Fibroblast of peridontal ligament (primary cell): Measurements from ENCODE around the gene NLRC5.

Experiments used
- DNase-seq: peaks from one replicate; pipeline ENCODE4 v3.0.0-alpha.2; 2010; ENCODE audit errors: extremely low read depth

Gene NLRC5

GRCh38 chr16:56988948-56989945 lies at the start of gene NLRC5:
TSS of gene NLRC5 (plus strand) at chr16:56989557. CDS start at chr16:57020713, 31,156 bp downstream.
- peak; percentile 80 for DNase-seq

GRCh38 chr16:56939801-56940200 lies 49.6 kb upstream of the NLRC5 start:
- DNase-seq: no peak

- no peak for DNase-seq
Measured at GRCh38 chr16:56941092-56941491, 48.3 kb upstream of the NLRC5 start.

- DNase-seq: no peak
Measured at GRCh38 chr16:56941856-56942331, 47.5 kb upstream of the NLRC5 start.

GRCh38 chr16:56943761-56944375 lies 45.5 kb upstream of the NLRC5 start:
- DNase-seq: no peak

GRCh38 chr16:56944954-56945839 lies 44.2 kb upstream of the NLRC5 start:
- peak; percentile 51 for DNase-seq

- no peak for DNase-seq
Measured at GRCh38 chr16:56945847-56946527, 43.4 kb upstream of the NLRC5 start.

GRCh38 chr16:56946767-56947603 lies 42.4 kb upstream of the NLRC5 start:
- DNase-seq: no peak

- no peak for DNase-seq
Measured at GRCh38 chr16:56947604-56947995, 41.8 kb upstream of the NLRC5 start.

- no peak for DNase-seq
Measured at GRCh38 chr16:56948234-56948633, 41.1 kb upstream of the NLRC5 start.

GRCh38 chr16:56950051-56950450 lies 39.3 kb upstream of the NLRC5 start:
- DNase-seq: no peak

GRCh38 chr16:56950455-56950854 lies 38.9 kb upstream of the NLRC5 start:
- no peak for DNase-seq

GRCh38 chr16:56950881-56951771 lies 38.2 kb upstream of the NLRC5 start:
- peak; percentile 42 for DNase-seq

GRCh38 chr16:56953006-56953405 lies 36.4 kb upstream of the NLRC5 start:
- no peak for DNase-seq

GRCh38 chr16:56956076-56956475 lies 33.3 kb upstream of the NLRC5 start:
- DNase-seq: no peak

- no peak for DNase-seq
Measured at GRCh38 chr16:56956756-56957155, 32.6 kb upstream of the NLRC5 start.

- no peak for DNase-seq
Measured at GRCh38 chr16:56960681-56961281, 28.6 kb upstream of the NLRC5 start.

- peak; percentile 69 for DNase-seq
Measured at GRCh38 chr16:56961386-56961785, 28.0 kb upstream of the NLRC5 start.

GRCh38 chr16:56961851-56962281 lies 27.5 kb upstream of the NLRC5 start, which contains the start of gene CETP:
TSS of gene CETP (plus strand) at chr16:56961950. CDS start at chr16:56961980, 30 bp downstream.
- DNase-seq: no peak
